Hematopoietic multipotent progenitor cell treated with erythropoietin and hydrocortisone succinate and interleukin-3 and kit ligand, for 4 days (in vitro differentiated cells): ENCODE data around the gene EFCAB12.
"Not testable (repeated sequence)": the region's sequence is repeated elsewhere in the genome, so short reads cannot be mapped to it uniquely, and the experiment has no call there.

Experiments used
- DNase-seq: peaks from one replicate; pipeline ENCODE4 v3.0.0-alpha.2; 2015

Gene EFCAB12

GRCh38 chr3:129418041-129418973 is 10.1 kb downstream of the EFCAB12 start:
- no peak for DNase-seq

GRCh38 chr3:129417326-129417725 is 11.1 kb downstream of the EFCAB12 start:
- DNase-seq, result peak; percentile 27

- DNase-seq, result peak; percentile 79
These were observed 12.0 kb downstream of the EFCAB12 start for GRCh38 chr3:129416415-129416814.

GRCh38 chr3:129415830-129416229 is 12.6 kb downstream of the EFCAB12 start:
- no peak for DNase-seq

- no peak for DNase-seq
These were observed 13.1 kb downstream of the EFCAB12 start for GRCh38 chr3:129415378-129415777.

GRCh38 chr3:129413687-129414506 is 14.5 kb downstream of the EFCAB12 start:
- DNase-seq, result peak; percentile 86

GRCh38 chr3:129413238-129413637 is 15.2 kb downstream of the EFCAB12 start:
- peak; percentile 22 for DNase-seq

- DNase-seq, result no peak
These were observed 15.8 kb downstream of the EFCAB12 start for GRCh38 chr3:129412542-129413198.

GRCh38 chr3:129410971-129411370 is 17.5 kb downstream of the EFCAB12 start:
- DNase-seq, result no peak

GRCh38 chr3:129409541-129409940 is 18.9 kb downstream of the EFCAB12 start:
- DNase-seq, result peak; percentile 51

GRCh38 chr3:129404610-129405009 is 23.8 kb downstream of the EFCAB12 start:
- DNase-seq, result no peak

GRCh38 chr3:129404130-129404529 is 24.3 kb downstream of the EFCAB12 start:
- DNase-seq, result no peak

GRCh38 chr3:129403450-129403849 is 25.0 kb downstream of the EFCAB12 start:
- DNase-seq, result no peak

- DNase-seq, result no peak
These were observed 25.8 kb downstream of the EFCAB12 start for GRCh38 chr3:129402616-129403015.

- no peak for DNase-seq
These were observed 26.2 kb downstream of the EFCAB12 start for GRCh38 chr3:129402210-129402609.

GRCh38 chr3:129399895-129400357 is 28.5 kb downstream of the EFCAB12 start:
- DNase-seq, result no peak

- peak; percentile 97 for DNase-seq
These were observed 29.1 kb downstream of the EFCAB12 start for GRCh38 chr3:129399145-129399894.

- peak; percentile 49 for DNase-seq
These were observed 29.7 kb downstream of the EFCAB12 start for GRCh38 chr3:129398803-129399144.

GRCh38 chr3:129393760-129394564 is 34.5 kb downstream of the EFCAB12 start:
- DNase-seq, result not testable (repeated sequence)

- DNase-seq, result no peak
These were observed 35.2 kb downstream of the EFCAB12 start for GRCh38 chr3:129393271-129393670.

GRCh38 chr3:129392106-129392887 is 36.1 kb downstream of the EFCAB12 start:
- DNase-seq, result not testable (repeated sequence)
